Activated CD4-positive, alpha-beta memory T cell treated with anti-CD3 and anti-CD28 coated beads for 36 hours (primary cell): ENCODE results near the gene SH3TC2. TPM values are rescaled to one million over a fixed set of nuclear protein-coding genes. Genes with fewer than 3 reads are reported as not detected.

Source experiments
- CTCF ChIA-PET: fragments of 350-600 bp; sonication (Branson Sonifier 250); formaldehyde crosslinking; loops from one replicate; lab custom pipeline; 2021; ENCODE audit warnings: antibody characterized with exemption, inconsistent platforms; lab: Charles Lee
- POLR2A ChIA-PET: fragments of 350-600 bp; sonication (Branson Sonifier 250); formaldehyde crosslinking; loops from one replicate; lab custom pipeline; 2021; ENCODE audit warnings: antibody characterized with exemption; lab: Charles Lee
- DNase-seq: peaks from one replicate; pipeline ENCODE4 v3.0.0-alpha.2; 2020
- H3K27ac Mint-ChIP-seq: one replicate; pipeline ENCODE4 v1.8.0; 2021; ENCODE audit warnings: mixed read lengths
- H3K27me3 Mint-ChIP-seq: one replicate; pipeline ENCODE4 v1.8.0; 2021; ENCODE audit warnings: mixed read lengths
- H3K36me3 Mint-ChIP-seq: one replicate; pipeline ENCODE4 v1.8.0; 2021; ENCODE audit warnings: mixed read lengths
- H3K4me1 Mint-ChIP-seq: one replicate; pipeline ENCODE4 v1.8.0; 2021; ENCODE audit warnings: low read depth, mixed read lengths
- H3K4me3 Mint-ChIP-seq: one replicate; pipeline ENCODE4 v1.8.0; 2021; ENCODE audit warnings: mild to moderate bottlenecking, mixed read lengths
- H3K9me3 Mint-ChIP-seq: one replicate; pipeline ENCODE4 v1.8.0; 2021; ENCODE audit warnings: mixed read lengths
- intact Hi-C: fragments of 100-400 bp; cut with micrococcal nuclease; formaldehyde crosslinking; loops from one replicate; pipeline ENCODE4 v1.15.1; 2023
- total RNA-seq, 2 experiments: library from RNA; stranded (reverse); gene quantifications; one replicate each; pipeline ENCODE4 v1.2.3, GENCODE V29; 2021

The SH3TC2 gene
- total RNA-seq, 2 experiments from 2014 or later = not detected

DNA sequence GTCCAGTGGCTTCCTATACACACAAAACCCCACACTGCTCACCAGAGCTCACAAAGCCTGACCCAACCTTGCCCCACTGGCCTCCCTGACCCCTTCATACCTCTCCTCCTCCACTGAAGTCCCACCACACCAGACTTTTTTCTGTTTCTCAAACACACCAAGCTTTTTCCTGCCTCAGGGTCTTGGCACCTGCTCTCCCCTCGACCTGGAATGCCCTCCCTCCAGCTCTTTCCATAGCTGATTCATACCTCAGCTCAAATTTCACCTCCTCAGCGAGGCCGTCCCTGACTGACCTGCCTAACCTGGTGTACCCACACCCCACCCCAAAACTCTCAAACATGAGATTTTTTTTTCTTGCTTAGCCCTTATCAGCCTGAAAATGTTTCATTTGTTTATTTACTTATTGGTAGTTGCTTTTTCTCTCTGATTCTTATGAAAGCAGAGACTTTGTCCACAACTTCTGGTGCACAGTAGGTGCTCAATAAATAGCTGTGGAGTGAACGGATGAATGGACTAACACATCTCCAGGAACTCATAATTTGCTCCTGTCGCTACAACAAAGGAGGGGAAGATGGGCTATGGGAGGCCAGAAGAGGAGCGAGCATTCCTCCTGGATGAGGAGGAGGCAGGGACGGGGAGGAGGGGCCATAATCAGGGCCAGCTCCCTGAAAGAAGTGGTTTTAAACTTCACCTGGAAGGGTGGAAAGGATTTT lies 84.3 kb downstream of the SH3TC2 start:
- H3K4me1 Mint-ChIP-seq = no peaks in the 10 kb centered on the region
- POLR2A ChIA-PET = no interaction called here
- no peaks in the 10 kb centered on the region for H3K36me3 Mint-ChIP-seq
- H3K4me3 Mint-ChIP-seq = no peak overlapping the region
- H3K27me3 Mint-ChIP-seq = peaks cover 5% of the 10 kb centered on the region
- no peak overlapping the region for H3K27ac Mint-ChIP-seq
- H3K9me3 Mint-ChIP-seq = no peaks in the 10 kb centered on the region
- no peak for DNase-seq
- intact Hi-C loops = no loop called here
- CTCF ChIA-PET = interaction anchor here (1.0 to 2.7 kb wide), 2 partner anchors 21 to 57 kb away, joined by 3 to 13 read pairs; no protein-coding TSS in a partner anchor

GRCh38 chr5:148976569-148977381 lies 86.1 kb downstream of the SH3TC2 start:
- Mint-ChIP-seq H3K4me1 (no peaks in the 10 kb centered on the region), H3K27ac (no peak overlapping the region), H3K27me3 (peaks cover 7% of the 10 kb centered on the region), H3K9me3 (no peaks in the 10 kb centered on the region), H3K4me3 (no peak overlapping the region), H3K36me3 (no peaks in the 10 kb centered on the region)
- no peak for DNase-seq
- POLR2A ChIA-PET = no interaction called here
- CTCF ChIA-PET = interaction anchor here (0.9 to 2.7 kb wide), 2 partner anchors 19 to 20 kb away, joined by 3 to 13 read pairs; no protein-coding TSS in a partner anchor
- intact Hi-C loops = no loop called here

DNA sequence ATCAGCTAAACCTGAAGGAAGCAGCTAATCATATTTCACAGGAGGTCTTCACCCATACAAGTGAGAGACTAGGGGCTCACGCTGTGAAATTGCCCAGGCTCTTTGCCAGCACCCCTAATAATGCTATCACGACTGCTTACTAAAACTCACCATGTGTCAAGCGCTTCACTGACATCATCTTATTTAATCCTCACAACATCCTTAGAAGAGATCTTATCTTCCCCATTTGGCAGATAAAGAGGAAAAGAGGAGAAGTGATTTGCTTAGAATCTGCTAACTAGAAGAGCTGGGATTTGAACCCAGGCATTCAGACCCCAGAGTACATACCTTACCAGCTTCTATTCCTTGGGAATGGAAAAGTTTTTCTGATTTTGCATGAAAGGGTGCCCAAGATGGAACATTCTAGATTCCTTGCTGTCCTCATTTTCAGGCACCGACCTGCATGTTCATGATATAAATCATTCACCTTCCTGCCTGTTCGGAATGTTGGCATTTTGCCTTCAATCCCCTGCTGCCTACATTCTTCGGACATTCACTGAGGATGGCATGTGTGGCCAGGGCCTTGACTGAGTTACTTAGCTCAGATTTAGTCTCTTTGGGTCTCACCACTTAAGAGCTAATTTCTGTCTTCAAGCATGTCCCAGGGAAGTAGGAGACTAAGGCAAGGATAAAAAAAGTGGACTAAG lies 88.1 kb downstream of the SH3TC2 start:
- no peaks in the 10 kb centered on the region for H3K9me3 Mint-ChIP-seq
- H3K36me3 Mint-ChIP-seq = no peaks in the 10 kb centered on the region
- ChIA-PET POLR2A (no interaction called here), CTCF (no interaction called here)
- H3K4me3 Mint-ChIP-seq = no peak overlapping the region
- H3K27me3 Mint-ChIP-seq = peaks cover 4% of the 10 kb centered on the region
- H3K4me1 Mint-ChIP-seq = no peaks in the 10 kb centered on the region
- no peak overlapping the region for H3K27ac Mint-ChIP-seq
- intact Hi-C loops = no loop called here
- DNase-seq = no peak

- Mint-ChIP-seq H3K4me3 (no peak overlapping the region), H3K36me3 (no peaks in the 10 kb centered on the region), H3K4me1 (no peaks in the 10 kb centered on the region), H3K9me3 (no peaks in the 10 kb centered on the region), H3K27me3 (peaks cover 4% of the 10 kb centered on the region), H3K27ac (no peak overlapping the region)
- POLR2A ChIA-PET = no interaction called here
- CTCF ChIA-PET = interaction anchor here (1.9 kb wide), 1 partner anchor 62 kb away, joined by 7 read pairs; no protein-coding TSS in a partner anchor
- no peak for DNase-seq
- intact Hi-C loops = no loop called here
Observed at GRCh38 chr5:148973455-148973854, 89.4 kb downstream of the SH3TC2 start.

- no peak overlapping the region for H3K27ac Mint-ChIP-seq
- H3K4me3 Mint-ChIP-seq = no peak overlapping the region
- no peaks in the 10 kb centered on the region for H3K9me3 Mint-ChIP-seq
- POLR2A ChIA-PET = no interaction called here
- H3K4me1 Mint-ChIP-seq = no peaks in the 10 kb centered on the region
- H3K27me3 Mint-ChIP-seq = peaks cover 4% of the 10 kb centered on the region
- no peaks in the 10 kb centered on the region for H3K36me3 Mint-ChIP-seq
- CTCF ChIA-PET = interaction anchor here (1.9 kb wide), 1 partner anchor 62 kb away, joined by 7 read pairs; no protein-coding TSS in a partner anchor
- DNase-seq = no peak
- intact Hi-C loops = no loop called here
Observed at GRCh38 chr5:148972974-148973374, 89.9 kb downstream of the SH3TC2 start.

DNA sequence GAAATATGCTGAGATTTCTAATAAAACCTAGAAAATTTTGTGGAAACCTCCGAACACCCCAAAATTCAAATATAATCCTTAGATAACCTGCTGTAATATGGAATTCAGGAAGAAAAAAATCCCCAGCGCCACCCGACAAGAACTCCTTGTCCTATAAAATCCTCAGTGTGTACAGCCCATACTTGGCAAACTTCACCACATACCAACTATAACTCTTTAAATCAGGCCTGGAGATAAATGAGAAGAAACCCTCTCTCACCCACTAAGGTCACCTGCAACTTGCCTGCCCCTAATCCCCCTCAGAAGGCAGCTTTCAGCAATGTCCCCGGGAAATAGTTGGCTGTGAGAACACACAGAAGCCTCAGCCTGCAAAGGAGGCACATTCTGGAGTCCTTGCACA lies 90.5 kb downstream of the SH3TC2 start:
- H3K36me3 Mint-ChIP-seq = no peaks in the 10 kb centered on the region
- CTCF ChIA-PET = interaction anchor here (1.2 to 1.9 kb wide), 2 partner anchors 15 to 63 kb away, joined by 6 to 7 read pairs; no protein-coding TSS in a partner anchor
- POLR2A ChIA-PET = no interaction called here
- H3K9me3 Mint-ChIP-seq = no peaks in the 10 kb centered on the region
- intact Hi-C loops = no loop called here
- no peaks in the 10 kb centered on the region for H3K4me1 Mint-ChIP-seq
- H3K4me3 Mint-ChIP-seq = no peak overlapping the region
- no peak overlapping the region for H3K27ac Mint-ChIP-seq
- H3K27me3 Mint-ChIP-seq = peaks cover 4% of the 10 kb centered on the region
- no peak for DNase-seq

DNA sequence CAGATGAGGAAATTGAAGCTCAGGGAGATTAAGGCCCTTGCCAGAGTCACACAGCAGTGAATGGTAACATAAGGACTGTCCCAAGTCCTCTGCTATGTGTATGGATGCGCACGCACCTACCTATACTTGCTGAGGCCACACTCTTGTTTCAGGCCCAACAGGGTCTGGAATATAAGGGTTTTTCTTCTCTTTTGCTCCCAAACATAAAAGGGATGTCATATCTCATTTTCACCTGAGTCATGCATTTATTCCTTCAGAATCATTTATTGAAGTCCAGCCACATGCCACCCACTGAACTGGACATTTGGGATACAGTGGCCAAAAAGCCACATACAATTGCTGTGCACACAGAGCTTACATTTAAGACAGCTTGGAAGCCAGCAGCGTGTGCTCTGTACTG lies 92.0 kb downstream of the SH3TC2 start:
- H3K27me3 Mint-ChIP-seq = peaks cover 4% of the 10 kb centered on the region
- no peaks in the 10 kb centered on the region for H3K9me3 Mint-ChIP-seq
- no peaks in the 10 kb centered on the region for H3K36me3 Mint-ChIP-seq
- CTCF ChIA-PET = interaction anchor here (2.1 kb wide), 1 partner anchor 9 kb away, joined by 5 read pairs; no protein-coding TSS in a partner anchor
- intact Hi-C loops = no loop called here
- no peak overlapping the region for H3K4me3 Mint-ChIP-seq
- DNase-seq = no peak
- H3K4me1 Mint-ChIP-seq = no peaks in the 10 kb centered on the region
- H3K27ac Mint-ChIP-seq = no peak overlapping the region
- POLR2A ChIA-PET = no interaction called here

- ChIA-PET POLR2A (no interaction called here), CTCF (interaction anchor here (0.7 to 2.1 kb wide), 3 partner anchors 10 to 232 kb away, joined by 3 to 6 read pairs (median 5); no protein-coding TSS in a partner anchor)
- DNase-seq = no peak
- Mint-ChIP-seq H3K36me3 (no peaks in the 10 kb centered on the region), H3K4me3 (no peak overlapping the region), H3K9me3 (no peaks in the 10 kb centered on the region), H3K27ac (no peak overlapping the region), H3K27me3 (peaks cover 4% of the 10 kb centered on the region), H3K4me1 (no peaks in the 10 kb centered on the region)
- intact Hi-C loops = no loop called here
Observed at GRCh38 chr5:148970228-148970627, 92.6 kb downstream of the SH3TC2 start.

GRCh38 chr5:148969291-148969690 lies 93.6 kb downstream of the SH3TC2 start:
- intact Hi-C loops = no loop called here
- Mint-ChIP-seq H3K9me3 (no peaks in the 10 kb centered on the region), H3K4me1 (no peaks in the 10 kb centered on the region), H3K4me3 (no peak overlapping the region), H3K27me3 (peaks cover 4% of the 10 kb centered on the region), H3K36me3 (no peaks in the 10 kb centered on the region), H3K27ac (no peak overlapping the region)
- ChIA-PET CTCF (interaction anchor here (0.5 to 2.1 kb wide), 5 partner anchors 11 to 348 kb away, joined by 3 to 7 read pairs (median 5); no protein-coding TSS in a partner anchor), POLR2A (no interaction called here)
- DNase-seq = no peak

- intact Hi-C loops = no loop called here
- DNase-seq = no peak
- no peak overlapping the region for H3K4me3 Mint-ChIP-seq
- H3K4me1 Mint-ChIP-seq = peaks cover 4% of the 10 kb centered on the region
- ChIA-PET CTCF (interaction anchor here (1.2 to 2.7 kb wide), 3 partner anchors 11 to 238 kb away, joined by 3 to 23 read pairs (median 6); no protein-coding TSS in a partner anchor), POLR2A (no interaction called here)
- H3K27ac Mint-ChIP-seq = no peak overlapping the region
- H3K27me3 Mint-ChIP-seq = peaks cover 3% of the 10 kb centered on the region
- no peaks in the 10 kb centered on the region for H3K36me3 Mint-ChIP-seq
- H3K9me3 Mint-ChIP-seq = no peaks in the 10 kb centered on the region
Observed at GRCh38 chr5:148968311-148968710, 94.6 kb downstream of the SH3TC2 start.

DNA sequence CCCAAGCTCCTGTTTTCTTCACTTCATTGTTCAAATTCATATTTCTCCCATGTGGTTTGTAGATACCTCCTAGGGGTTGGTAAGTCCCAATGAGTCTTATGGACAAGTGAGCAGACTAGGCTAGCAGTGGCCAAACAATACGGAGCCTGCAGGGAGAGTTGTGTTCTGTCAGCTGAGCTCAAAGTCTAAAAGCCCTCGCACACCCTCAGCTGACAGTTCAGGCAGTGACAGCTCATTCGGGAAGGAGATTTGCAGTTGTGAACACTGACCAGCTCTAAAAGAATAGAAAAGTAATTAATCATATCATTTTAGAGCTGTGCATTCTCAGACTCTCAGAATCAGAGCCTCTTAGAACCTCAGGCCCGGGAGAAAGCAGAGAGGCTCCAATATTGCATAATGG lies 95.1 kb downstream of the SH3TC2 start:
- no peak for DNase-seq
- Mint-ChIP-seq H3K27ac (no peak overlapping the region), H3K9me3 (no peaks in the 10 kb centered on the region), H3K27me3 (peaks cover 3% of the 10 kb centered on the region), H3K4me1 (peaks cover 4% of the 10 kb centered on the region), H3K36me3 (no peaks in the 10 kb centered on the region), H3K4me3 (no peak overlapping the region)
- POLR2A ChIA-PET = no interaction called here
- CTCF ChIA-PET = interaction anchor here (0.8 to 2.7 kb wide), 6 partner anchors 10 to 237 kb away, joined by 3 to 23 read pairs (median 3); no protein-coding TSS in a partner anchor
- intact Hi-C loops = no loop called here
